Neural progenitor cell (in vitro differentiated cells): ENCODE data around the gene CCR2. TPM values are rescaled to one million over a fixed set of nuclear protein-coding genes. Genes with fewer than 3 reads are reported as not detected.
A peak's percentile ranks its signal among the peaks of the same experiment; 100 is the strongest.

Experiments used
- DNase-seq: peaks from one replicate; pipeline ENCODE4 v3.0.0-alpha.2; 2016; ENCODE audit warnings: low spot score
- H2AFZ ChIP-seq: fragments of 200-600 bp; sonication (generic); replicated peaks from 2 replicates; pipeline ENCODE4 v1.6.1; 2016; ENCODE audit warnings: antibody characterized with exemption
- H3F3A ChIP-seq: fragments of 200-600 bp; sonication (generic); 2 replicates; pipeline ENCODE4 v1.6.1; 2016; ENCODE audit warnings: antibody characterized with exemption, low read depth
- H3K27ac ChIP-seq: fragments of 200-600 bp; sonication (generic); 2 replicates; pipeline ENCODE4 v1.5.1; 2016; ENCODE audit warnings: mild to moderate bottlenecking
- H3K27me3 ChIP-seq: fragments of 200-600 bp; sonication (generic); 2 replicates; pipeline ENCODE4 v1.6.1; 2016; ENCODE audit warnings: mild to moderate bottlenecking, moderate library complexity
- H3K36me3 ChIP-seq: fragments of 200-600 bp; sonication (generic); 2 replicates; pipeline ENCODE4 v1.5.1; 2016
- H3K4me1 ChIP-seq: fragments of 200-600 bp; sonication (generic); 2 replicates; pipeline ENCODE4 v1.6.1; 2016; ENCODE audit warnings: mixed run types
- H3K4me2 ChIP-seq: fragments of 200-600 bp; sonication (generic); 2 replicates; pipeline ENCODE4 v1.6.1; 2016
- H3K4me3 ChIP-seq: fragments of 200-600 bp; sonication (generic); 2 replicates; pipeline ENCODE4 v1.5.1; 2016
- H3K79me2 ChIP-seq: fragments of 200-600 bp; sonication (generic); 2 replicates; pipeline ENCODE4 v1.6.1; 2016; ENCODE audit warnings: low read depth
- H3K9ac ChIP-seq: fragments of 200-600 bp; sonication (generic); 2 replicates; pipeline ENCODE4 v1.6.1; 2016
- H3K9me3 ChIP-seq: fragments of 200-600 bp; sonication (generic); 2 replicates; pipeline ENCODE4 v1.5.1; 2016; ENCODE audit warnings: low read depth
- H4K20me1 ChIP-seq: fragments of 200-600 bp; sonication (generic); 2 replicates; pipeline ENCODE4 v1.6.1; 2016; ENCODE audit warnings: low read depth
- H3K27ac Mint-ChIP-seq: 3 replicates; pipeline ENCODE4 v1.8.0; 2021; ENCODE audit warnings: mixed read lengths
- H3K27me3 Mint-ChIP-seq: 2 replicates; pipeline ENCODE4 v1.8.0; 2022; ENCODE audit warnings: low read depth, mild to moderate bottlenecking, inconsistent platforms, moderate library complexity, mixed read lengths; ENCODE audit not compliant: insufficient read depth
- H3K36me3 Mint-ChIP-seq: 3 replicates; pipeline ENCODE4 v1.8.0; 2021; ENCODE audit warnings: mixed read lengths
- H3K4me1 Mint-ChIP-seq: 3 replicates; pipeline ENCODE4 v1.8.0; 2021; ENCODE audit warnings: mixed read lengths
- H3K4me3 Mint-ChIP-seq: 3 replicates; pipeline ENCODE4 v1.8.0; 2021; ENCODE audit warnings: mild to moderate bottlenecking, moderate library complexity, mixed read lengths
- H3K9me3 Mint-ChIP-seq: 3 replicates; pipeline ENCODE4 v1.8.0; 2020; ENCODE audit warnings: mixed read lengths
- CTCF ChIP-seq: fragments of 200-600 bp; sonication (generic); IDR thresholded peaks from 2 replicates; pipeline ENCODE4 v1.5.1; 2017; ENCODE audit warnings: antibody characterized with exemption, mild to moderate bottlenecking
- EZH2 ChIP-seq: fragments of 200-600 bp; sonication (generic); IDR thresholded peaks from 2 replicates; pipeline ENCODE4 v1.6.1; 2017; ENCODE audit warnings: antibody characterized with exemption, mild to moderate bottlenecking, moderate library complexity
- EZH2phosphoT487 ChIP-seq: fragments of 200-600 bp; sonication (generic); IDR thresholded peaks from 2 replicates; pipeline ENCODE4 v1.6.1; 2017; ENCODE audit warnings: antibody characterized with exemption
- total RNA-seq: library from RNA; depleted of rRNA; stranded (reverse); fragments of >200 nt; gene quantifications from 2 replicates; pipeline ENCODE4 v1.2.3, GENCODE V29; 2015; ENCODE audit warnings: low replicate concordance

Gene CCR2
- total RNA-seq, 1 donor from 2014 or later, result not detected

- no peak for TF ChIP-seq CTCF
- no peak for TF ChIP-seq EZH2
- no peak for TF ChIP-seq EZH2phosphoT487
- no peak overlapping the region for H3K4me3 Mint-ChIP-seq
- peaks cover 6% of the 10 kb centered on the region for H3K27me3 Mint-ChIP-seq
- Histone ChIP-seq H3K79me2 (no peaks in the 10 kb centered on the region), H4K20me1 (no peaks in the 10 kb centered on the region), H3K9ac (no peak overlapping the region), H3K4me3 (no peak overlapping the region), H3K27ac (no peak overlapping the region), H3F3A (peaks cover 3% of the 10 kb centered on the region), H3K9me3 (no peaks in the 10 kb centered on the region), H2AFZ (no peak overlapping the region), H3K27me3 (no peaks in the 10 kb centered on the region), H3K36me3 (no peaks in the 10 kb centered on the region), H3K4me1 (peaks cover 10% of the 10 kb centered on the region), H3K4me2 (no peak overlapping the region)
- no peak for DNase-seq
- H3K36me3 Mint-ChIP-seq, result no peaks in the 10 kb centered on the region
- H3K4me1 Mint-ChIP-seq, result peaks cover 14% of the 10 kb centered on the region
- H3K9me3 Mint-ChIP-seq, result no peaks in the 10 kb centered on the region
- no peak overlapping the region for H3K27ac Mint-ChIP-seq
These were observed 11.1 kb downstream of the CCR2 start for GRCh38 chr3:46365041-46365440.

DNA sequence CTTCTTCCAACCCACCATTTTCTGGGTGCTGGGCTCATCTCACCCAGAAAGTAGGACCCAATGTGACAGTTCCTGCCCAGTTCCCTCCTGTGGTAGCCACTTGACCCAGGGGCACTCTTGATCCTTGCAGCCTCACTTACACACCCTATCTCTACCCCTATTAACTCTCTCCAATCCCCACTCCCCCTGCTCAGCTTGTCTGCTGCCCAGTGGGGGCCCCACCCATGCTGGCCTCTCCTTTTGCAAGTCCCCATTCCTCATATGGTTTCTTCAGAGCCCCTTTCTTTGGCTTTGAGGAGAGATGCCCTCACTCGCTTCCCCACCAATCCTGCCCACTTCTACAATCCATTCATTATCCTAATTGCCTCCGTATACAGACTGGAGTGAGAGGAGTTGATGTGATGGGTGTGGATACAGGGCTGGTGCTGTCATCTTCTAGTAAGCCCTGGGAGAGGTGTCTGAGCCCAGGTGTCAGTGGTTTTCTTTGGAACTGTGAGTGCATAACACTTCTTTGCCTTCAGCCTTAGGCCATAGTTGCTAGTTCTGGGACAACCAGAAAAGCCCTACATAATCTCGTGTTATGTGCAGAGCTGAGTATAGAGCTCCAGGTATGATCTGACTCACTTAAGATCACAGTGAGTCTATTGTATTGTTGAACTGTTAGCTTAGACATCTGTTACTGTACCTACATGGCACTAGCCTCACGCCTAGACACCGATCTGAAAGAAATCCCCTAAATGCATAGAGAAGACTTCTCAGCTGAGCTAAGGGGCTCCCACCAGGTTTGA, 12.0 kb downstream of the CCR2 start:
- no peak overlapping the region for H3K4me3 ChIP-seq
- H3K79me2 ChIP-seq, result no peaks in the 10 kb centered on the region
- no peak overlapping the region for H3K9ac ChIP-seq
- no peak for DNase-seq
- no peak overlapping the region for H3K4me3 Mint-ChIP-seq
- H3K27ac Mint-ChIP-seq, result no peak overlapping the region
- no peaks in the 10 kb centered on the region for H3K9me3 ChIP-seq
- H3K4me1 ChIP-seq, result peaks cover 2% of the 10 kb centered on the region
- TF ChIP-seq EZH2, result no peak
- TF ChIP-seq EZH2phosphoT487, result no peak
- TF ChIP-seq CTCF, result no peak
- peaks cover 5% of the 10 kb centered on the region for H3K4me1 Mint-ChIP-seq
- H3K27me3 ChIP-seq, result no peaks in the 10 kb centered on the region
- H3K9me3 Mint-ChIP-seq, result no peaks in the 10 kb centered on the region
- no peaks in the 10 kb centered on the region for H3K36me3 Mint-ChIP-seq
- no peak overlapping the region for H3K27ac ChIP-seq
- no peaks in the 10 kb centered on the region for H4K20me1 ChIP-seq
- H3K4me2 ChIP-seq, result no peak overlapping the region
- H2AFZ ChIP-seq, result no peak overlapping the region
- H3K36me3 ChIP-seq, result no peaks in the 10 kb centered on the region
- no peaks in the 10 kb centered on the region for H3F3A ChIP-seq
- peaks cover 6% of the 10 kb centered on the region for H3K27me3 Mint-ChIP-seq

GRCh38 chr3:46367811-46368210, 13.9 kb downstream of the CCR2 start:
- TF ChIP-seq CTCF (no peak), EZH2 (no peak), EZH2phosphoT487 (no peak)
- H3K4me3 ChIP-seq, result no peak overlapping the region
- H3K9ac ChIP-seq, result no peak overlapping the region
- H3K27ac ChIP-seq, result no peak overlapping the region
- no peaks in the 10 kb centered on the region for H3K4me1 ChIP-seq
- H3K27me3 Mint-ChIP-seq, result peaks cover 6% of the 10 kb centered on the region
- H3K9me3 ChIP-seq, result no peaks in the 10 kb centered on the region
- no peaks in the 10 kb centered on the region for H3K36me3 ChIP-seq
- H3F3A ChIP-seq, result no peaks in the 10 kb centered on the region
- H3K27me3 ChIP-seq, result no peaks in the 10 kb centered on the region
- no peak overlapping the region for H3K27ac Mint-ChIP-seq
- no peaks in the 10 kb centered on the region for H4K20me1 ChIP-seq
- H3K4me1 Mint-ChIP-seq, result no peaks in the 10 kb centered on the region
- no peaks in the 10 kb centered on the region for H3K9me3 Mint-ChIP-seq
- DNase-seq, result no peak
- H3K4me2 ChIP-seq, result no peak overlapping the region
- no peak overlapping the region for H3K4me3 Mint-ChIP-seq
- no peaks in the 10 kb centered on the region for H3K79me2 ChIP-seq
- no peaks in the 10 kb centered on the region for H3K36me3 Mint-ChIP-seq
- H2AFZ ChIP-seq, result peak overlapping the region; percentile 74
